IPS-11a (cell line): ENCODE measurements around the gene RPL10A.

Source experiments
- H3K4me3 ChIP-seq: one replicate; pipeline ENCODE4 v1.5.1; 2013; ENCODE audit warnings: low read depth, low read length, control low read depth

RPL10A gene

DNA sequence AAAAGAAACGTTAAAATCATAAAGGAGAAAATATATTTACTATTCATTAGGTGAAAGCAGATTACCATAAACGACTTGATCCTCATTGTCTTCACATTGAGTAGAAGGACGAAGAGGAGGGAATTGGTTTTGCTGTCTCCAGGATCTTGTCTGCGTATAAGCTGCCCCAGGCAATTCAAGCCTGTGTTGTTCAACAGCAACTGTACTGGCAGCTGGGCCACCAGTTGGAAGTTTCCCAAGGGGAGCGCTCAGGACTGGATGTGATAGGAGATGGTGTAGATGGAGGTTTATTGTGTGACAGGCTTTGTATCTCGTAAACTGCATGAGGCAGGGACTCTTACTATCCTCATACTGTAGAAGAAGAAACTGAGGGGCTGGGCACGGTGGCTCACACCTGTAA lies 20.0 kb upstream of the RPL10A start:
- H3K4me3 ChIP-seq: no peak overlapping the region

DNA sequence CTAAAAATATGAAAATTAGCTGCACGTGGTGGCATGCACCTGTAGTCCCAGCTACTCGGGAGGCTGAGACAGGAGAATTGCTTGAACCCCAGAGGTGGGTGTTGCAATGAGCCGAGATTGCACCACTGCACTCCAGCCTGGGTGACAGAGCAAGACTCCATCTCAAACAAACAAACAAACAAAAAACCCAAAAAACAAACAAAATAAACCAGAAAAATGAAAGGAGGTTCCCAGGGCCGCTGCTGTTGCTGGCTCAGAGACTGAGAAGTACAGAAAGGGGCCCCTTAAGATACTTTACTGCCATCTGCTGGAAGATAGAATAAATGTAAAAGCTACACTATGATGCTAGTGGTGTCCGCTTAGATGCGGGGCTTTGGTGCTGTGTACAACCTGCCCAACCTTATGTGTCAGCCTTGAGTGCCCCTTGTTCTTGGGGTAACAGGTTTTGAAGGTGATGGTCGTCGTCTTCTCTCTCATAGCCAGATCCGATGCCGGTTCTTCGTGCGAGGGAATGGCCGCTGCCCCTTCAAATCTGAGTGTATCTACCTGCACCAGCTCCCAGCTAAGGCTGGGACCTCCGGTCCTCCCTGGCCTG lies 18.8 kb upstream of the RPL10A start:
- H3K4me3 ChIP-seq: no peak overlapping the region

DNA sequence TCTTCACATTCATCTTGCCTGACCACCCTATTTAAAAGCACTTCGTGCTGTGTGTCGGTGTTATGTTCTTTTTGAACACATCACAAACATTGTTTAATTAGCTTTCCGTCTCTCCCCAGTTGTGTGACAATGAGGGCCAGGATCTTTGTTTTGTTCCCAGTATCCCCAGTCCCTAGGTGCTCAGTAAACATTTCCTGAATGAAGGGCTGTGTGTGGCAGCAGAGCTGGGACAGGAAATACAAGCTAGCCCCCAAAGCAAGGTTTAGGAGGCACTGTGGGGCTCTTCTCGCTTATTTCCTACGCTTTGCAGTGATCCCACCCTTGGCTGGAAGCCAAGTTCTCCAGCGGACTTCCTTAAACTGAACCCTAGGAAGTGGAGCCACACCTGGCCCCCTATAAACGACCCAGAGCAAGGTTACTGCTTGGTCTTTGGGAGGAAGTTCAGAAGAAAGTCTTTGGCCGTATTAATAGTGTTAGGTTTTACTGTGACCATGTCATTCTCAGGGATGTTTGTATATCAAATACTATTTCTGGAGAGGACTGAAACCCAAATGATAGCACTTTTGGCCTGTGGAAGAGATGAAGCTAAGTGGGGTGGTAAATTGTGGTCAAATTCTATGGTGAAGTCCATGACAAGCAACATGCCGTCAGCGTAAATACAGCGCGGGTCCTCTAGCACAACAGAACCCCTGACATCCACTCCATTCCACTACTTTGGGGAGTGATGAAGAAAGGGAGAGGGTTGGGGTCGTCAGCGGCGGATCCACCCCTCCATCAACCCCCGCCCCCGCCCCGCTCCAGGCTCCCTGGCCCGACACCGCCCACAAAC lies 16.6 kb upstream of the RPL10A start:
- H3K4me3 ChIP-seq: peak overlapping the region; percentile 29

DNA sequence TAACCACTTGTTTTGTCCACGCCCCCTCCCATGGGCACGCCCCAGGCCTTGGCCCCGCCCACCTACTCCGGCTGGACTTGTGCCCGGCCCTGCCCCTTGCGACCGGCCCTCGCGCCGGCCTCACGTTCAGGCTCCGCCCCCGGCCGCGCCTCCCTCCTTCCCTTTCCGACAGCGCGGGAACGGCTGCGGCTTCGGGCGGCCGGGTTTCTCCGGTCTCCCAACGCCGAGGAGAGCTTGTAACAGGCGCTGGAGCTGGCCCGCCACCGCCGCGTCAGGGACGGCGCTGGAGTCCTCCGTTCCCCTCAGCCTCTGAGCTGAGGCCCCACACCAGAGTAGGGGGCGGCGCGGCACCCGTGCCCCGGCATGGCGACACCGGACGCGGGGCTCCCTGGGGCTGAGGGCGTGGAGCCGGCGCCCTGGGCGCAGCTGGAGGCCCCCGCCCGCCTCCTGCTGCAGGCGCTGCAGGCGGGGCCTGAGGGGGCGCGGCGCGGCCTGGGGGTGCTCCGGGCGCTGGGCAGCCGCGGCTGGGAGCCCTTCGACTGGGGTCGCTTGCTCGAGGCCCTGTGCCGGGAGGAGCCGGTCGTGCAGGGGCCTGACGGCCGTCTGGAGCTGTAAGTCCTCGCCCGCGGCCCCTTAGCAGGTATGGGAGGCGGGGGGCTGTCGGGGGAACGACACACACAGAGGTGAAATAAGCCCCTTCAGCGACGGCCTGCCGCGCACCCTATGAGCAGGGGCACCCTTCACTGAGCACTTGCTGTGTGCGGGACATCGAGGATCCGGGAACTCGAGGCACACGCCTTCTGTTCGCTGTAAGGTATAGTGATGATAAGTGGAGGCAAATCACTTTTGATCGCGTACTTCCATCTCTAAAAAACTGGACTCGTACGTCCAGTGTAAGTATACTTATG lies 15.8 kb upstream of the RPL10A start, which contains the start of gene FANCE:
Gene FANCE, plus strand, starts transcription at position 156 of the 908 bp plus-strand sequence. Its CDS starts 208 bp downstream, at position 364.
- peak within 1 kb of the TSS; percentile 63 for H3K4me3 ChIP-seq

DNA sequence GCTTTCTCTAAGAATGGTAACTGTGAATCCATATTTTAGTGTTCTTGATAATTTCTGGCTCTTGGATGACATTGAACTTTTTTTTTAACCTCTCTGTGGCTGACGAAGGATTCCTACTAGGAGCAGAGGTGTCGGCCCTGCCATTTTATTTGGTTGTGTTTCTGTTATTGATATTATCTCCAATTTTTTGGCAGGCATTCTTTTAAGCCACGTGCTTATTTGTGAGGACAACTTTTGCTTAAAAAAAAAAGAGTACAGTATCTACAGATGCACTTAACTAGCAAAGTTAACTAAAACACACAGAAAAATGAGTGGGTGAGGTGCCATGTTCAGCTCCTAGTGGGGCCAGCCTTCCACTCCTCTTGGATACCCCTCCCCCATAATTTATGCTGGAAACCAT lies 15.0 kb upstream of the RPL10A start:
- H3K4me3 ChIP-seq: peak overlapping the region; percentile 63

DNA sequence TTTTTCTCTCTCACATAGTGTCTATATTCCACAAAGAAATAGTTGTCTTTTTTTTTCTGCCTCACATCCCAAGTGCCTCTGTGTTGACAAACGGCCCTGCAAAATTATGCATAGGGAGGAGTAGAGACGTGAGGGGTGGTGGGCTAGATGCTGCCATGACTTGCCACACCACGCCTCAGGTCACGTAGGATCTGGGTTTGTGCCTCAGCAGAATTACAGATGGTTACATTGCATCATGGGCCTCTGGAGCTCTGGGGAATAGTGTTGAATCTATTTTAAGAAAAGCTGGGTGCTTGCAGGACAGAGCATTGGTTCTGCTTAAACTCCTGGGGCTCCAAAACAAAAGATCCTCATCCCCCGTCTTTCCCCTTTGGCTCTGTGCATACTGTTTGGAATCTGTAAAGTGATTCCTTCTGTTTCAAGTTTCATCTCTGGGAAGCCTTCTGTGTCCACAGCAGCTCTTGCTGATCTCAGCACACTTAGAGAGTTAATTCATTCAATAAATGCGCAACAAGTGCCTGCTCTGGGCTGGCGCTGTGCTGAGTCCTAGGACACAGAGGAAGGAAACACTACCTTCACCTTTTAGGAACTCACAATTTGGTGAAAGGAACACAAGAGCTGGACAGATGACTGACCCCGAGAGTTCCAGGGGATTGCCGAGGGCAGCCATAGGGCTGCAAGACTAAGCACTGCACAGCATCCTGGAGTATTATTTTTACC lies 13.7 kb upstream of the RPL10A start:
- H3K4me3 ChIP-seq: no peak overlapping the region

DNA sequence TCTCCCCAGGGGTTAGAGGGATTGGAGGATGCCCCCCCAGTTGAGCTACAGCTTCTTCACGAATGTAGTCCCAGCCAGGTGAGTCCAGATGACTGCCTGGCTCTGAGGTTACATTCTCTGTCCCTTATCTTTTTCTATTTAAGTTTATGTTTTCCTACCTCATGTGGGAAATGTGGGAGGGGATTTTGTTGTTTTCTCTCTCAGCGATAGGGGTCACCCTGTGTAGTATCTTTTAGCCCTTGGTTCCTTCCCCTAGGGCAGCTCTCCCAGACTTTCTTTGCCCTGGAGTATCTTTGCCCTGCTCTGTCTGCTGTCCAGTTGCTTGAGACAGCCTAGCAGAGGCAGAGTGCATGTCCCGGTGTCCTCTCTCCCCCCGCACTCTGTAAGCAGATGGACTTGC lies 10.3 kb upstream of the RPL10A start:
- H3K4me3 ChIP-seq: no peak overlapping the region

DNA sequence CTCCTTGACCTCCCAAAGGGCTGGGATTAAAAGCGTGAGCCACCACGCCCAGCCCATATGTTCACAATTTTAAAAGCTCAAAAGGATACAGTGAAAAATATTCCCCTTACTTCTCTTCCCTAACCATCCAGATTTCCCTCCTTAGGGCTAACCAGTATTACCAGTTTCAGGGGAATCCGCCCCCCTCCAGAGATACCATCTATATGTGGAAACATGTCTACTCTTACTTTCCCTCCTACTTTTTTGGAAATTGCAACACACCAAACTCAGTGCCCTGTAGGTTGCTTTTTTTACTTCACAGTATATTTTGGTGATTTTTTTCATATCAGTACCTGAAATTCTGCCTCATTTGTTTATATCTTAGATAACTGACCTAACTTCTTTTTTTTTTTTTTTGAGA lies 6.9 kb upstream of the RPL10A start:
- no peak overlapping the region for H3K4me3 ChIP-seq

DNA sequence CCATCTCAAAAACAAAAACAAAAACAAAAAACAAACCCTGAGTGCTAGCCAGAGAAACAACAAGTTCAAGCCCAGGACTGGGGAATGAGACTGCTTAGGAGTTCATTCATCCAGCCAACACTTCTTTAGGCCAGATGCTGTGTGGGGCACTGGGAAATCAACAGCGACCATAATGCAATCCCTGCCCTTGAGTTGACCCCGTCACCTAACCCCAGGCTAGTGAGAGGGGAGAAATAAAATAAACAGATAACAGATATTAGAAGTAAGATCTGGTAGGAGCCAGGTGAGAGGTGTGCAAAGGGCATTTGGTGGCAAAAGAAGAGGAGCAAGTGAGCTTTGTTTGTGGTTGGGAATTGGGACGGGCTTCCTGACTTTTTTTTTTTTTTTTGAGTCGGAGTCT lies 4.9 kb upstream of the RPL10A start:
- H3K4me3 ChIP-seq: no peak overlapping the region

DNA sequence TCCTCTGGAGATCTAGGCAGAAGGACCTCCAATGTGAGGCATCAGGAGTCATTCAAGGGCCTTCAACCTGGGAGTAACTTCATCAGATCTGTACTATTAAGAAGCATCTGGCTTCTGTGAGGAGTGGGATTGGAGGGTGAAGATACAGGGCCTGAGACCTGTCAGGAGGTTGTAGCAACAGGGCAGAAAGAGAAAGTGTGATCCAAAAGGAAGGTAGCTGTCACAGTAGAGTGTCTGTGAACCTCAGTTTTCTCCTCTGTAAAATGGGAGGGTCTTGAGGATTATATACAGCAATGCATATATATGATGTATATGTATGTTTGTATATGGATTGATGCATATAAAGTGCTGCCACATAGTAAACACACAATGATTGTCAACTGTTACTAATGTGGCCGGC lies 2.6 kb upstream of the RPL10A start:
- H3K4me3 ChIP-seq: no peak overlapping the region

DNA sequence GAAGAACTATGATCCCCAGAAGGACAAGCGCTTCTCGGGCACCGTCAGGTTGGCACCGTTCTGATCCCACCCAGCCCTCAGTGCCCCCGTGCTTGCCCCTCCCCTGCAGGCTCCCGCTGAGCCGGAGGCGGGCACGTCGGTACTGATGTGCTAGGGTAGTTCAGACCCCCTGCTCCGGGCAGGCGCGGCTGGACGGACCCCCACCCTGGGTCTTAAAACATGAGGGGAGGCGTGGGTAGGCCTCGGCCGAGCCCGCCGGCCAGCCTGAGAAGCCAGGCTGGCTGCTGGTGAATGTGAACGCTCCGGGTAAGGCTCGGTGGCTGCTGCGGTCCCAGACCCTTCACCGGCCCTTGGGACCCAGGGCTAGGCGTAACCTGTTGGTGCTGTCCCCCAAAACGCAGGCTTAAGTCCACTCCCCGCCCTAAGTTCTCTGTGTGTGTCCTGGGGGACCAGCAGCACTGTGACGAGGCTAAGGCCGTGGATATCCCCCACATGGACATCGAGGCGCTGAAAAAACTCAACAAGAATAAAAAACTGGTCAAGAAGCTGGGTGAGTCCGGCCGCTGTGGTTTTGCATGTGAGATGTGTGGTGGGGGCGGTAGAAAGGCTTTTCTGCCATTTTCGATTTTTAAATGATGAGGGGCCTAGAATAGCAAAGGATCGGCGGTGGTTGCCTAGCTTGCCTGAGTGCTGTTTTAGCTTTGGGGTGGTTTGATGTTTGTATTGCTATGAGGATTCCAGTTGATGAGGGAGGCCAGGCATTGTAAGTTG lies 964 bp downstream of the RPL10A start:
- H3K4me3 ChIP-seq: peak overlapping the region; percentile 97

DNA sequence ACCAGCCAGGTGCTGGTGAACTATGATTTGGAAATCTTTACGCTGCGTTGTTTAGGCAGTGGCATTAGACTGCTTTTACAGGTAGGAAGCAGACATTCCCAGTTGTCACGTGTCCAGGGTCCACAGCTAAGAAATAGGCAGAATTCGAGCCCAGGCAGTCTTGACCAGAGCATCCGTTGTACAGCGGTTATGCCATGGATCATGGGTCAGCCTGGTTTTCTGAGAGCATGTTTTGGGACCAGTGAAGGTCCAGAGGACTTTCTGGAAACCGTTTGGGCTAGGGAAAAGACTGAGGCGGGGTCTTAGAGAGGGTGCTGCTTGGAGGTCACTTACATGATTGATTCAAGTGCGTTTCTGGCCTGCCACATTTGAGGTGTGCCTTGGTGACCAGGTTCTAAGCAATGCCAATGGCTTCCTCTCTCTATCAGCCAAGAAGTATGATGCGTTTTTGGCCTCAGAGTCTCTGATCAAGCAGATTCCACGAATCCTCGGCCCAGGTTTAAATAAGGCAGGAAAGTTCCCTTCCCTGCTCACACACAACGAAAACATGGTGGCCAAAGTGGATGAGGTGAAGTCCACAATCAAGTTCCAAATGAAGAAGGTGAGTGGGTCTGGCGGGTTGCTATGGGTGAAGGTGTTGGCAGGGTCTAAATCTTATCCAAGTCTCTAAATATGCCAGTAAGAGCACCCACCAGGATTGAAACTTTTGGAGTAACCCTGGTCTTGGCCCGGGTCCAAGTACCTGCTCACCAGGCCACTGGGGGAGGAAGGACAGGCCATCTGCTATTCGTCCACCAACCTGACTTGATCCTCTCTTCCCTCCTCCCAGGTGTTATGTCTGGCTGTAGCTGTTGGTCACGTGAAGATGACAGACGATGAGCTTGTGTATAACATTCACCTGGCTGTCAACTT lies 1.8 kb downstream of the RPL10A start:
- peak overlapping the region; percentile 97 for H3K4me3 ChIP-seq

DNA sequence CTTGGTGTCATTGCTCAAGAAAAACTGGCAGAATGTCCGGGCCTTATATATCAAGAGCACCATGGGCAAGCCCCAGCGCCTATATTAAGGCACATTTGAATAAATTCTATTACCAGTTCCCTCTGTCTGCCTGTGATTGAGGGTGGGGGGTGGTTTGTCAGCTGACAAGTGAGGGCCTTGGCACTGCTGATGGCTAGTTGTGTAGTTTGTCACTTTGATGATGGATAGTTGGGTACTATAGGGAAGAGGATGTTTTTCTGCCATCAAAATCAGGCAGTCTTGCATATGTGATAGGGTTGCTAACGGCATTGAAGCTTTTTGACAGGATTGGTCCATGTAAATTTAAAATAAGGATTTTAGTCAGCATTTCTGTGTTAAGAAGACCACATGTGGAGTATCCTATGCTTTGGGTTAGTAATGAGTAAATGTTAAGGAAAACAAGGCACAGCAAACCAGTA lies 2.5 kb downstream of the RPL10A start:
- H3K4me3 ChIP-seq: peak overlapping the region; percentile 97

DNA sequence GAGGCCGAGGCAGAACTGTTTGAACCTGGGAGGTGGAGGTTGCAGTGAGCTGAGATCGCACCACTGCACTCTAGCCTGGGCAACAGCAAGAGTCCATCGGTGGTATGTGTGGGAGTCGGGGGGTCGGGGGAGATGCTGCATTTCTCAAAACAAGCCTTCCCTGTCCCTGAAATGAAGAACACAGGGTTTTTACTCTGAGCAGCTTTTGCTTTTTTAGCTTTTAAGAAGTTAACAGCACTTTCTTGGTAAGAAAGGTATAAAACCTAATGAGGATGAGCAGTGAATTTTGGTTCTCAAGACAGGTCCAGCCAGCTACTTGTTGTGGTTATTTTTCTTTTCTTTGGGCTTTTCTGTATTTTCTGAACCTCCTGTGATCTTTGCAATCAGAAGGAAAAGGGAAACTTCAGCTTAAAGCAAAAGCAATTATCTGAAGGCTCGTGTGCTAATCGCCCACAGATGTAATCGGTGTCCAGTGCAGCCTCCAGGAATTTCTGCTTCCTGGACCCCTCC lies 3.7 kb downstream of the RPL10A start:
- no peak overlapping the region for H3K4me3 ChIP-seq

DNA sequence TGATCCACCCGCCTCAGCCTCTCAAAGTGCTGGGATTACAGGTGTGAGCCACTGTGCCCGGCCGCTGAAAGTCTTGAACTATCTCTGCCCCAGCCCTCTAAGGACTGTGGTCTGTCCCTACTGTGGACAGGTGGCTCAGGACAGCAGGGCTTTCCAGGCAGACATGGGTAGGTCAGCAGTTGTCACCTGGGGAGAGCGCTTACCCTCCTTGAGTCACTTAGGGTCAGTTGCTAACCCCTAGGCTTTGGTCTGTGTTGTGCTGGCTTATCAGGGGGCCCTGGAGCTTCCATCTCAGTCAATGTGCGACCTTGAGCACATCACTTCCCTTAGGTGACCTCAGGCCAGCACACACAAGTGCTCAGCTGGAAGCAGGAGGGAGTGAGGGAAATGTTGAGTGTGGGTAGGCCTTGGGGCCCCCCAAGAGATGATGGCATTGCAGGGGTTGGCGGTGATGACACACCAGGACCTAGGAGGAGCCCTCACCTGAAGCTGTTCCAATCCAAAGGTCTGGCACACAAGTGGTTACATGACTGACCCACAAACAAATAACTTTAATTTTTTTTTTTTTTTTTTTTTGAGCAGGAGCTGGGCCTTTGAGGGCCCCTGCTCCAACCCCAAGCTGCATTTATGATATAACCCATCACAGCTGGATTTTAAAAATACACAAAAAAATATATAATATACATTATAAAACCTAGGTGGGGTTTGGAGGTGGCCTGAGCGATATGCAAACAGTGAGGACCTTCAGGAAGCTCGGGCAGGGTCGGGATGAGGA lies 5.1 kb downstream of the RPL10A start:
- H3K4me3 ChIP-seq: no peak overlapping the region

DNA sequence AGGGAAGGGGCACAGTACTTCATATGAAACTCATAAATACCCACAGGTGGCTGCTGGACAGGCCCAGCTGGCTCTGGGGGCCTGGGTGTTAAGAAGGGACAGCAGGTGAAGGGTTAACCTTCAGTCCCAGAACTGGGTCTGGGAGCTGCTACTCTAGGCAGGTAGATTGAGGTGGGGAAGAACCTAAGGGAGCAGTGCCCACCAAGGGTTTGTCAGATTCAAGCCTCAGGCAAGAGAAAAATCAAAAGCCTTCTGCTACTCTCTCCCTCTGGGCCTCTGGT lies 5.6 kb downstream of the RPL10A start:
- no peak overlapping the region for H3K4me3 ChIP-seq

DNA sequence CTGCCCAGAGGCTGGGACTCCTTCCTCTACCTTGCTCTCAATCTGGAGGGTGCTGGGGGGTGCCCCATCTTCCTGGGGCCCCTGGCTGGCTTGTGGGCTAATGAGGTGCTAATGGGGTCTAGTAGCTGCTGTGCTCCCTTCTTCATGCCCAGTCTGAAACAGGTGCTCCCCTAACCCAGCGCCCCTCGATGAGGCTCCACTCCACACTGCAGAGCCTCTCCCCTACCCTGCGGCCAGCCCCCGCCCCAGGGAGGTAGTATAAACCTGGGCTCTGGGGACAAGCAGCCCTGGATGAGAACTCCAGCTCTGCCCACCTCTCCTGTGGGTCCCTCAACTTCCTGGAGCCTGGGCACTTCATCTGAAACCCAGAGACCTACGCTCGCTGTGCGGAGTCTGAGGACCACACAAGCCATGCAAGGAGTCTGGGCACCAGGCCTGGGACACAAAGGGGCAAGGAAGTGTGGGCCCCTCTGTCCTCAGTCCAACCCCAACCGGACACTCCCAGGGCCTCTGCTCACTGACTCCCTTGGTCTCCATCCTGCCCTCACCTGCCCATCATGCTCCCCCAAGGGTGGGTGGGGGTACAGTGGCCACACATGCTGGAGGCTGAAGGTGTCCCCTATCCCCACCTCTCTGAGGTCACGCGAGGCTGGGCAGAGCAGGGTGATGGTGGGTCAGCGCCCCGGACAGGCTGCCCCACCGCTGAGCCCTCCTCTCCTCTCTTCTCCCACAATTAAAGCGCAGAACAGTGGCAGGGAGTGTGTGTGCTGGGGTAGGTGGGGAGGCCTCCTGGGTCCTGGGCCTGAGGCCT lies 6.1 kb downstream of the RPL10A start:
- H3K4me3 ChIP-seq: no peak overlapping the region
